Heart right ventricle (tissue), 16 donors: ENCODE results near the gene CPAMD8. TPM values are rescaled to one million over a fixed set of nuclear protein-coding genes. Genes with fewer than 3 reads are reported as not detected.

ENCODE experiments used
- ATAC-seq, 8 donors: fragments of 200-7000 bp; cut with Tn5 transposase; one replicate each; pipeline ENCODE4 v1.9.1; 2020; ENCODE audit warnings: mild to moderate bottlenecking in 8 of 8, moderate library complexity in 8 of 8, moderate number of reproducible peaks in 1 of 8
- DNase-seq, 2 donors: peaks; one replicate each; pipeline ENCODE4 v3.0.0-alpha.2; 2020
- H3K27ac ChIP-seq, 10 donors: fragments of 200-600 bp; sonication (generic) in 2 of 10; one replicate each; pipeline versions ENCODE4 v1.5.0 to v1.8.0; 2020 to 2022; ENCODE audit warnings: mild to moderate bottlenecking in 3 of 10
- H3K27me3 ChIP-seq, 7 donors: fragments of 200-600 bp; one replicate each; pipeline ENCODE4 v1.8.0; 2021 to 2022; ENCODE audit warnings: mild to moderate bottlenecking in 2 of 7
- H3K36me3 ChIP-seq, 9 donors: fragments of 200-600 bp; sonication (generic) in 1 of 9; one replicate each; pipeline versions ENCODE4 v1.5.0 to v1.8.0; 2020 to 2022; ENCODE audit warnings: mild to moderate bottlenecking in 2 of 9
- H3K4me1 ChIP-seq, 9 donors: fragments of 200-600 bp; sonication (generic) in 1 of 9; one replicate each; pipeline versions ENCODE4 v1.5.0 to v1.8.0; 2020 to 2022; ENCODE audit warnings: mild to moderate bottlenecking in 4 of 9
- H3K4me3 ChIP-seq, 10 donors: fragments of 200-600 bp; sonication (generic) in 2 of 10; one replicate each; pipeline versions ENCODE4 v1.5.0 to v1.8.0; 2020 to 2022; ENCODE audit warnings: mild to moderate bottlenecking in 7 of 10, moderate library complexity in 2 of 10
- H3K9me3 ChIP-seq, 11 donors: fragments of 200-600 bp in 10 of 11; sonication (generic) in 2 of 11; one replicate each; pipeline versions ENCODE4 v1.5.0 to v1.8.0; 2013 to 2022; ENCODE audit warnings: mild to moderate bottlenecking in 2 of 11, control low read depth in 1 of 11, moderate library complexity in 1 of 11
- CTCF ChIP-seq, 9 donors: fragments of 200-600 bp; sonication (generic) in 2 of 9; IDR thresholded peaks; one replicate each; pipeline versions ENCODE4 v1.5.0 to v1.8.0; 2021 to 2022; ENCODE audit warnings: antibody characterized with exemption in 9 of 9, mild to moderate bottlenecking in 5 of 9, moderate library complexity in 1 of 9
- WGBS, 2 donors: extraction: QIAGEN DNeasy Blood & Tissue Kit; methylation state at CpG; one replicate each; pipeline ENCODE4 v1.1.7; 2013; ENCODE audit warnings: inconsistent platforms in 1 of 2; 5-methylcytosine and 5-hydroxymethylcytosine counted together
- intact Hi-C, 10 donors: fragments of 100-400 bp; cut with DNase I; formaldehyde crosslinking; loops; one replicate each; pipeline versions ENCODE4 v1.11.1 to v1.14.2; 2022
- long read RNA-seq, 3 donors: library from polyadenylated mRNA; unstranded; transcript quantifications; one replicate each; pipeline ENCODE4 v2.0.0, GENCODE V29; 2020 to 2021
- polyA plus RNA-seq, 2 donors: library from polyadenylated mRNA; stranded (reverse); fragments of 200-250 nt; gene quantifications; one replicate each; pipeline ENCODE4 v1.2.3, GENCODE V29; 2013
- total RNA-seq, 10 donors: library from RNA; stranded (reverse); fragmentation: NEBNext Ultra II Directional in 3 of 10; extraction: Animal tissue kit (Norgen Biotek cat#: 25700) in 3 of 10; gene quantifications; one replicate each; pipeline versions ENCODE4 v1.2.1 to v1.2.4, GENCODE V29; 2021 to 2023
- donor health status: Arrhythmogenic right ventricular cardiomyopathy.
- donor health status: ischemic (EF 13 %, LVEDD 7.1; RV severe dilation, severe dysfunction).
- donor health status: healthy with polysubstance abuse.
- donor health status: DM: no; HTN: yes; CAD: no.
- donor health status: DM: no; HTN: no; CAD: no.
- donor health status: ischemic (EF 25% LVEDD 6.9; RV normal size, moderate dysfunction).
- donor health status: ischemic (EF 25% LVEDD 5.7; RV mildly dilated, moderate dysfunction).
- donor health status: healthy.
- donor health status: DM: yes; HTN: yes; CAD: no.
- donor health status: Ischemic cardiomyopathy.
- donor health status: ischemic (EF 35%, LVEDD 5.7; RV mildly dilated, moderate dysfunction).
- donor health status: nonischemic (EF 11% LVEDD 7.7; RV severe dilation, severe dysfunction).
- donor health status: DM: yes; HTN: yes; CAD: no.
- donor health status: PGD.
- donor health status: ischemic (EF 29% LVEDD 5.4; RV normal size, mild dysfunction).
- donor health status: nonischemic (EF 23%, LVEDD 6.1; RV moderate dilation, normal function).

Gene CPAMD8
- 10 to 100 TPM in 6 of 10 donors, 1 to 10 TPM in 4; 4.8 to 30.4 (median 10.5) TPM for total RNA-seq
- 10 to 100 TPM; 11.0 to 77.9 TPM for polyA plus RNA-seq
- long read RNA-seq, donor 1, partial matches to known transcripts: 7 of 26 reads
- long read RNA-seq, donor 1, other reads (novel, unspliced or antisense): 18 of 26 reads
- long read RNA-seq, donor 2, partial matches to known transcripts: 5 of 33 reads
- long read RNA-seq, donor 2, other reads (novel, unspliced or antisense): 28 of 33 reads
- long read RNA-seq, donor 3, partial matches to known transcripts: 4 of 21 reads
- long read RNA-seq, donor 3, other reads (novel, unspliced or antisense): 16 of 21 reads

- Histone ChIP-seq H3K36me3 (no peaks in the 10 kb centered on the region), H3K9me3 (peaks cover 0 to 25% (median 13%) of the 10 kb centered on the region in 11 donors), H3K27ac (peak within 1 kb of the TSS in 6 of 10 donors; percentile 15 to 75 (median 37)), H3K4me1 (peaks cover 0 to 19% (median 0%) of the 10 kb centered on the region in 9 donors), H3K27me3 (peaks cover 0 to 62% (median 48%) of the 10 kb centered on the region in 7 donors), H3K4me3 (peak within 1 kb of the TSS; percentile 9 to 56 (median 48))
- DNase-seq (peak; percentile 11 to 39), ATAC-seq (peak; percentile 31 to 81 (median 70))
- 7 to 8% methylated on average over 27 to 67 of the region's 67 CpGs for WGBS, 2 donors
- intact Hi-C loops: no loop called here
- TF ChIP-seq CTCF (IDR thresholded peaks at IDR 0.05): no peak
Measured at GRCh38 chr19:17026706-17027534, at the start of gene CPAMD8. TSS of gene CPAMD8 (minus strand) at chr19:17026810. CDS start at chr19:17026642, 168 bp downstream.

GRCh38 chr19:17075864-17076542, 49.4 kb upstream of the CPAMD8 start:
- intact Hi-C loops: loop anchor here in 7 of 10 donors (1.0 to 10.0 kb wide), 7 partner anchors 51 to 1219 kb away; partner anchors contain the start of gene OCEL1 (in 3 of the 7)
- no peak for ATAC-seq
- TF ChIP-seq CTCF (IDR thresholded peaks at IDR 0.05): no peak
- H3K27ac ChIP-seq: peak overlapping the region; percentile 59 to 91 (median 78)
- H3K36me3 ChIP-seq: peaks cover 0 to 22% (median 0%) of the 10 kb centered on the region in 9 donors
- 1% methylated on average over 43 of the region's 43 CpGs for WGBS, 2 donors
- no peaks in the 10 kb centered on the region for H3K9me3 ChIP-seq
- H3K4me3 ChIP-seq: peak overlapping the region; percentile 43 to 88 (median 71)
- H3K4me1 ChIP-seq: peaks cover 4 to 72% (median 51%) of the 10 kb centered on the region in 9 donors
- no peaks in the 10 kb centered on the region for H3K27me3 ChIP-seq
- peak; percentile 49 for DNase-seq

- TF ChIP-seq CTCF (IDR thresholded peaks at IDR 0.05): no peak
- H3K27me3 ChIP-seq: no peaks in the 10 kb centered on the region
- peak within 1 kb of the TSS; percentile 67 to 91 (median 81) for H3K27ac ChIP-seq
- intact Hi-C loops: loop anchor here in 6 of 10 donors (1.0 to 10.0 kb wide), 6 partner anchors 52 to 1220 kb away; partner anchors contain the start of gene OCEL1 (in 3 of the 6)
- peaks cover 0 to 25% (median 0%) of the 10 kb centered on the region in 9 donors for H3K36me3 ChIP-seq
- peak; percentile 99 for DNase-seq
- no peaks in the 10 kb centered on the region for H3K9me3 ChIP-seq
- peak within 1 kb of the TSS; percentile 61 to 88 (median 75) for H3K4me3 ChIP-seq
- WGBS, 2 donors: 0% methylated on average over 96 to 103 of the region's 103 CpGs
- H3K4me1 ChIP-seq: peaks cover 4 to 72% (median 45%) of the 10 kb centered on the region in 9 donors
- ATAC-seq: peak; percentile 94 to 98 (median 98)
Measured at GRCh38 chr19:17075035-17075863, 48.6 kb upstream of the CPAMD8 start, which contains the start of the genes HAUS8 and MYO9B. TSS of gene HAUS8 (minus strand) at chr19:17075452. CDS start at chr19:17075422, 30 bp downstream. TSS of gene MYO9B (plus strand) at chr19:17075777. CDS start at chr19:17101718, 25,941 bp downstream.
